Pericardium fibroblast (primary cell): Measurements from ENCODE around the gene ACOT13. TPM values are rescaled to one million over a fixed set of nuclear protein-coding genes. Genes with fewer than 3 reads are reported as not detected.

ENCODE experiments used
- total RNA-seq: library from RNA; depleted of rRNA; stranded (reverse); fragments of >200 nt; gene quantifications from 2 replicates; pipeline ENCODE4 v1.2.3, GENCODE V29; 2015

The ACOT13 gene
- total RNA-seq: 6.6 and 7.4 TPM in 2 replicates

DNA sequence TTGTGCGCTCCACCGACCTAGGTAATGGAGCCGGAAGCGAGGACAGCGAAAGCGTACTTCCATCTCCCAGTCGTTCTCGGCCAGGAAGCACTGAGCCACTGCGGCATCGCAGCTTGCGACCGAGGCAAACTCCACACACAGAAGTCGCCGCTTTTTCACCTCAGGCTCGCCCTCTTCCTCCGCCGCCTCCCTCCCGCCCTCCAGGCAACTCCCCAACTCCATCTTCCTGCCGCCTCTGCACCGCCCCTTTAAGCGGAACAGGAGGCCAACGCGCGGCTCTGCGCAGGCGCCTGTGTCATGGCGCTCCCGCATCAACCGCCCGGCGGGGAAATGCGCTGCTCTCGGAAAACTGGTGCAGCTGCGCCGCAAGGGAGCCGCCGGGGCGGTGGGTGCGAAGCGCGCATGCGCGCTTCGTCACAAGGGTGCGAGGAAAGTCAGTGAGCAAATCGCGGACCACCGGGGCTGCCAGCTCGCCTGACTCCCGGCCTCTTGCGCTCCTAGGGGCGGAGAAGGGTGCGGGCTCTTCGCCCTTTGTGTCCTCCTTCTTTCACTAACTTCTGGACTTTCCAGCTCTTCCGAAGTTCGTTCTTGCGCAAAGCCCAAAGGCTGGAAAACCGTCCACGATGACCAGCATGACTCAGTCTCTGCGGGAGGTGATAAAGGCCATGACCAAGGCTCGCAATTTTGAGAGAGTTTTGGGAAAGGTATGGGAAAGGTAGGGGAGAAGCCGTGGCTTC lies at the start of gene ACOT13, which contains the start of gene TDP2:
Gene ACOT13 (plus strand): TSS at position 437 of the 737 bp plus-strand sequence. CDS start 187 bp downstream, at position 624.
Gene TDP2 (minus strand): TSS at position 259 of the 737 bp plus-strand sequence. CDS start 37 bp downstream, at position 222.

DNA sequence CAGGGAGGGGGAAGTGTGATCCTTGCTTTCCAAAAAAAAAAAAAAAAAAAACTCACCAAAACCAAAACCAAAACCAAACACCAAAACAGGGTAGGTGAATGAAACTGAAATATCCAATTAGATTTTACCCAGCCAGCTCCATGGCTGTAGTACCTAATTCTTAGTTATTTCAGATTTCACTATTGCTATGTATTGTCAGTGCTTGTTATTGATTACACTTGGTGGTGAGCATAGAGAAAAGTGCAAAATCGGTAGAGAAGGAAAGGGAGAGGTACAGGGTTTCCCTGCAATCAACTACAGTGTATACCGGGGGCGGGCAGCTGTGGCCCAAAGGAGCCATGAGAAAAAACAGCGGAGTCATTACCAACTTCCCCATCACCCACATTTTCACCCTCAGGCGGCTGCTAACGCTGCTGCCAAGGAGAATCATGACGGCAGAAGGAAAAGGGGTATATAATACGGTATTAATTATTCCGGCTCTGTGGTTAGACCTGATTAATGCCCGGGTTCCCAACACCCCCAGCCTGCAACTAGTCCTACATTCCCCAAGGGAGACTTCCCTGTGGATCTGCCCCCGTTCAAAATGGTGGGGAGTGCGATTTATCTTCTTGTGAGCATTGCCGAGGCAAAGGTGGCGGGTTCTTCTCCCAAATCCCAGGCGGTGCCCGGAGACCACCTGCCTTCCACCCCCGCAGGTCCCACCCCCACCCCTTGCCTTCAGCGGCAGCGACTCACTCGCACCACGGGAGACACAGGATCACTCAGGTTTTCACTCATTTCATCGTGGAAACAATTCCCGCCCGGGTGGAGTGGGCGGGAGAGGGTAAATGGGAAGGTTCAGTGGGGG lies 52.5 kb downstream of the ACOT13 start, which contains the start of gene C6orf62:
Gene C6orf62 (minus strand): TSS at position 30 of the 847 bp plus-strand sequence. CDS start 486 bp downstream, outside the sequence.

Other genes starting within 250 kb of the ACOT13 start
- gene GPLD1, start 177.5 kb upstream of the ACOT13 start, total RNA-seq: 0.43 TPM in 1 of 2 replicates, not detected in the other
- 0.70 and 4.5 TPM in 2 replicates for gene ALDH5A1, start 172.1 kb upstream of the ACOT13 start, total RNA-seq
- not detected in 2 replicates for gene KIAA0319, start 20.9 kb upstream of the ACOT13 start, total RNA-seq
- gene TDP2, start 178 bp upstream of the ACOT13 start, total RNA-seq: 12.0 and 13.9 TPM in 2 replicates
- 76.6 and 79.4 TPM in 2 replicates for gene C6orf62, start 52.1 kb downstream of the ACOT13 start, total RNA-seq
- gene GMNN, start 107.9 kb downstream of the ACOT13 start, total RNA-seq: 9.2 and 15.8 TPM in 2 replicates
- not detected in 2 replicates for gene ARMH2, start 131.8 kb downstream of the ACOT13 start, total RNA-seq